HEK293 (cell line): ENCODE measurements around the gene EEF1B2.

Experiments
- CTCF ChIP-seq: fragments of 450-650 bp; formaldehyde crosslinking; IDR thresholded peaks from 2 replicates; pipeline ENCODE4 v1.5.1; 2016; ENCODE audit warnings: missing biosample characterization, missing genetic modification characterization
- KLF10 ChIP-seq: fragments of 450-650 bp; IDR thresholded peaks from 2 replicates; pipeline ENCODE4 v1.5.1; 2018; ENCODE audit warnings: missing biosample characterization, mild to moderate bottlenecking, missing genetic modification characterization
- PBX3 ChIP-seq: sonication (generic); formaldehyde crosslinking; IDR thresholded peaks from 2 replicates; pipeline ENCODE4 v1.8.1; 2022; ENCODE audit warnings: mild to moderate bottlenecking, moderate library complexity, missing genetic modification reagents
- PRDM6 ChIP-seq: fragments of 450-650 bp; formaldehyde crosslinking; IDR thresholded peaks from 2 replicates; pipeline ENCODE4 v1.5.1; 2017; ENCODE audit warnings: missing biosample characterization, missing genetic modification characterization
- ZBTB1 ChIP-seq: fragments of 450-650 bp; formaldehyde crosslinking; IDR thresholded peaks from 2 replicates; pipeline ENCODE4 v1.5.1; 2016; ENCODE audit warnings: missing biosample characterization, missing genetic modification characterization
- ZBTB10 ChIP-seq: fragments of 450-650 bp; formaldehyde crosslinking; IDR thresholded peaks from 2 replicates; pipeline ENCODE4 v1.5.1; 2016; ENCODE audit warnings: missing biosample characterization, missing genetic modification characterization
- ZNF214 ChIP-seq: fragments of 450-650 bp; formaldehyde crosslinking; IDR thresholded peaks from 2 replicates; pipeline ENCODE4 v1.5.1; 2017; ENCODE audit warnings: missing biosample characterization, mild to moderate bottlenecking, missing genetic modification characterization, borderline replicate concordance
- ZNF274 ChIP-seq, 2 experiments: fragments of 200-500 bp in 1 of 2; fragments of 450-650 bp in 1 of 2; sonication (Bioruptor generic) in 1 of 2; formaldehyde crosslinking in 1 of 2; IDR thresholded peaks; 2 replicates each; pipeline versions ENCODE4 v1.5.1 to v1.6.1; 2014 to 2016; ENCODE audit warnings: borderline replicate concordance in 1 of 2, inconsistent platforms in 1 of 2, low read length in 1 of 2, missing biosample characterization in 1 of 2, missing genetic modification characterization in 1 of 2
- ZNF510 ChIP-seq: fragments of 450-650 bp; formaldehyde crosslinking; IDR thresholded peaks from 2 replicates; pipeline ENCODE4 v1.5.1; 2018; ENCODE audit warnings: mild to moderate bottlenecking, missing genetic modification characterization, missing biosample characterization; ENCODE audit not compliant: insufficient replicate concordance
- ZNF624 ChIP-seq: fragments of 450-650 bp; formaldehyde crosslinking; IDR thresholded peaks from 2 replicates; pipeline ENCODE4 v1.5.1; 2017; ENCODE audit warnings: missing biosample characterization, missing genetic modification characterization
- ZNF654 ChIP-seq: fragments of 450-650 bp; formaldehyde crosslinking; IDR thresholded peaks from 2 replicates; pipeline ENCODE4 v1.5.1; 2016; ENCODE audit warnings: low read depth, missing biosample characterization, missing genetic modification characterization

GRCh38 chr2:206125901-206126300 lies 33.8 kb upstream of the EEF1B2 start:
- TF ChIP-seq PBX3 (CRISPR knock-in tag), result no peak
- no peak for TF ChIP-seq CTCF (tag by site-specific recombination)
- no peak for TF ChIP-seq ZNF654
- no peak for TF ChIP-seq ZNF214 (tag by site-specific recombination)
- no peak for TF ChIP-seq ZNF624 (tag by site-specific recombination)
- TF ChIP-seq ZBTB10 (tag by site-specific recombination), result no peak
- no peak for TF ChIP-seq PRDM6 (tag by site-specific recombination)
- no peak for TF ChIP-seq ZNF510 (tag by site-specific recombination)
- no peak for TF ChIP-seq ZNF274 (IDR thresholded peaks at IDR 0.05; ENCODE audit: low read length)
- TF ChIP-seq ZNF274 (tag by site-specific recombination; IDR thresholded peaks at IDR 0.05; ENCODE audit: borderline replicate concordance), result no peak
- no peak for TF ChIP-seq ZBTB1
- no peak for TF ChIP-seq KLF10 (tag by site-specific recombination)
